GM23338 (cell line): Measurements from ENCODE around the gene XPNPEP2. TPM values are rescaled to one million over a fixed set of nuclear protein-coding genes. Genes with fewer than 3 reads are reported as not detected.

ENCODE experiments used
- ATAC-seq: fragments of 200-7000 bp; cut with Tn5 transposase; 3 replicates; pipeline ENCODE4 v1.9.1; 2020
- DNase-seq: peaks from one replicate; pipeline ENCODE4 v3.0.0-alpha.2; 2015; ENCODE audit warnings: low spot score
- H2AFZ ChIP-seq: fragments of 200-600 bp; sonication (generic); 2 replicates; pipeline ENCODE4 v1.8.0; 2016; ENCODE audit warnings: antibody characterized with exemption, mild to moderate bottlenecking, moderate library complexity
- H3F3A ChIP-seq: fragments of 200-600 bp; sonication (generic); replicated peaks from 2 replicates; pipeline ENCODE4 v1.8.0; 2017; ENCODE audit warnings: antibody characterized with exemption, mixed run types, low read depth
- H3K27ac ChIP-seq: fragments of 200-600 bp; sonication (generic); 2 replicates; pipeline ENCODE4 v1.6.1; 2016; ENCODE audit warnings: low read depth
- H3K27me3 ChIP-seq: fragments of 200-600 bp; sonication (generic); 2 replicates; pipeline ENCODE4 v1.8.0; 2016; ENCODE audit warnings: mild to moderate bottlenecking, mixed run types, moderate library complexity; ENCODE audit not compliant: insufficient read depth
- H3K36me3 ChIP-seq: fragments of 200-600 bp; sonication (generic); 2 replicates; pipeline ENCODE4 v1.8.0; 2016; ENCODE audit warnings: mild to moderate bottlenecking; ENCODE audit not compliant: insufficient read depth
- H3K4me1 ChIP-seq: fragments of 200-600 bp; sonication (generic); 2 replicates; pipeline ENCODE4 v1.8.0; 2016; ENCODE audit warnings: mild to moderate bottlenecking, moderate library complexity; ENCODE audit not compliant: insufficient read depth
- H3K4me2 ChIP-seq: fragments of 200-600 bp; sonication (generic); 2 replicates; pipeline ENCODE4 v1.7.1; 2017; ENCODE audit warnings: mixed run types
- H3K4me3 ChIP-seq: fragments of 200-600 bp; sonication (generic); 2 replicates; pipeline ENCODE4 v1.6.1; 2016; ENCODE audit warnings: mixed run types
- H3K79me2 ChIP-seq: fragments of 200-600 bp; sonication (generic); replicated peaks from 2 replicates; pipeline ENCODE4 v1.8.0; 2017; ENCODE audit warnings: mild to moderate bottlenecking; ENCODE audit not compliant: insufficient read depth
- H3K9me2 ChIP-seq: fragments of 200-600 bp; sonication (generic); 2 replicates; pipeline ENCODE4 v1.8.0; 2017; ENCODE audit not compliant: insufficient read depth
- H4K20me1 ChIP-seq: fragments of 200-600 bp; sonication (generic); replicated peaks from 2 replicates; pipeline ENCODE4 v1.8.0; 2017; ENCODE audit warnings: mild to moderate bottlenecking; ENCODE audit not compliant: insufficient read depth
- H3K27ac Mint-ChIP-seq: 2 replicates; pipeline ENCODE4 v1.8.0; 2020; ENCODE audit warnings: inconsistent platforms, mild to moderate bottlenecking, moderate library complexity, mixed read lengths
- H3K27me3 Mint-ChIP-seq: 3 replicates; pipeline ENCODE4 v1.8.0; 2022; ENCODE audit warnings: low read depth, mild to moderate bottlenecking, moderate library complexity, mixed read lengths, inconsistent platforms; ENCODE audit not compliant: insufficient read depth, poor library complexity
- H3K36me3 Mint-ChIP-seq: 3 replicates; pipeline ENCODE4 v1.8.0; 2021; ENCODE audit warnings: low read depth, mild to moderate bottlenecking, inconsistent platforms, moderate library complexity, mixed read lengths
- H3K4me1 Mint-ChIP-seq: 3 replicates; pipeline ENCODE4 v1.8.0; 2020; ENCODE audit warnings: mild to moderate bottlenecking, inconsistent platforms, mixed read lengths
- H3K4me3 Mint-ChIP-seq: 3 replicates; pipeline ENCODE4 v1.8.0; 2021; ENCODE audit warnings: moderate library complexity, mild to moderate bottlenecking, inconsistent platforms, mixed read lengths
- H3K9me3 Mint-ChIP-seq: 3 replicates; pipeline ENCODE4 v1.8.0; 2020; ENCODE audit warnings: moderate library complexity, mild to moderate bottlenecking, inconsistent platforms, mixed read lengths
- CREB1 ChIP-seq: fragments of 250-450 bp; sonication (Bioruptor Pico); IDR thresholded peaks from 2 replicates; pipeline ENCODE4 v1.5.0; 2020; ENCODE audit warnings: low read depth, mild to moderate bottlenecking, moderate library complexity
- CTCF ChIP-seq, 2 experiments: fragments of 200-600 bp in 1 of 2; sonication (generic) in 1 of 2; conservative IDR thresholded peaks; 2 replicates each; pipeline versions ENCODE4 v1.5.1 to v1.6.1; 2016 to 2017; ENCODE audit warnings: antibody characterized with exemption in 2 of 2, low read depth in 2 of 2, mild to moderate bottlenecking in 2 of 2, moderate library complexity in 1 of 2
- EZH2 ChIP-seq: fragments of 200-600 bp; sonication (generic); IDR thresholded peaks from one replicate; pipeline ENCODE4 v1.8.0; 2017; ENCODE audit warnings: antibody characterized with exemption, mild to moderate bottlenecking, low read depth; ENCODE audit not compliant: unreplicated experiment
- EZH2phosphoT487 ChIP-seq: fragments of 200-600 bp; sonication (generic); IDR thresholded peaks from one replicate; pipeline ENCODE4 v1.8.1; 2018; ENCODE audit warnings: antibody characterized with exemption; ENCODE audit not compliant: unreplicated experiment
- JUNB ChIP-seq: IDR thresholded peaks from one replicate; pipeline ENCODE4 v1.6.1; 2016; ENCODE audit warnings: antibody characterized with exemption; ENCODE audit not compliant: unreplicated experiment
- POLR2AphosphoS5 ChIP-seq: IDR thresholded peaks from 2 replicates; pipeline ENCODE4 v1.6.1; 2016; ENCODE audit warnings: antibody characterized with exemption, low read depth
- STAT1 ChIP-seq: IDR thresholded peaks from one replicate; pipeline ENCODE4 v1.6.1; 2016; ENCODE audit warnings: antibody characterized with exemption; ENCODE audit not compliant: unreplicated experiment
- ZNF114 ChIP-seq: fragments of 250-450 bp; sonication (Bioruptor Pico); IDR thresholded peaks from 2 replicates; pipeline ENCODE4 v1.5.0; 2020; ENCODE audit warnings: mild to moderate bottlenecking, moderate library complexity
- ZNF331 ChIP-seq: fragments of 250-450 bp; sonication (Bioruptor Pico); IDR thresholded peaks from 2 replicates; pipeline ENCODE4 v1.5.0; 2020; ENCODE audit warnings: low read depth, mild to moderate bottlenecking, moderate library complexity
- polyA plus RNA-seq: library from polyadenylated mRNA; unstranded; fragments of >200 nt; fragmentation: Nextera tagmentation; extraction: Ambion mirVana; gene quantifications from 2 replicates; pipeline ENCODE4 v1.2.1, GENCODE V29; 2016
- total RNA-seq: library from RNA; depleted of rRNA; stranded (reverse); fragments of >200 nt; shearing (Covaris generic); gene quantifications from 2 replicates; pipeline ENCODE4 v1.2.3, GENCODE V29; 2014
- TF ChIP-seq, protein P1 (sequence below): IDR thresholded peaks from 2 replicates; pipeline ENCODE4 v1.6.1; 2016; ENCODE audit warnings: antibody characterized with exemption
- TF ChIP-seq, protein P2 (sequence below): IDR thresholded peaks from one replicate; pipeline ENCODE4 v1.6.1; 2018; ENCODE audit warnings: antibody characterized with exemption; ENCODE audit not compliant: unreplicated experiment

XPNPEP2 gene
- total and polyA plus RNA-seq, 2 experiments from 2014 or later: not detected

DNA sequence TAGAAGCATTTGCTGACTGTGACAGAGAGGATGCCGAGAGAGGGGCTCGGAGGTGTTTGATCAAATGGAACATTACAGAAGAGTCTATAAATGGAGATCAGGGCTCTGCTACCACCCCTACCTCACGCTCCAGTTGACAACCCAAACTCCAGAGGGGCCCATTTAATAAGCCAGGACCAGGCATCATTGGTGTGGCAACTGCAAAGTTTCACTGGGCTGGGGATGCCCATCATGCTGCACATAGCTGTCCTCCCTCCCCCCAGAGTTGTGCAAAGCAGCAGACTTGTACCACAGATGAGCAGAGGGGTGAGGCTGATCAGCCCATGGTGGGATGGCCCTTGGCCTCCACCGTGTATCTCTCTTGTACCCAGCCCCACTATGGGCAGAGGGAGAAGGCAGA, 38.2 kb upstream of the XPNPEP2 start (continued):
- TF ChIP-seq, protein P1, sequence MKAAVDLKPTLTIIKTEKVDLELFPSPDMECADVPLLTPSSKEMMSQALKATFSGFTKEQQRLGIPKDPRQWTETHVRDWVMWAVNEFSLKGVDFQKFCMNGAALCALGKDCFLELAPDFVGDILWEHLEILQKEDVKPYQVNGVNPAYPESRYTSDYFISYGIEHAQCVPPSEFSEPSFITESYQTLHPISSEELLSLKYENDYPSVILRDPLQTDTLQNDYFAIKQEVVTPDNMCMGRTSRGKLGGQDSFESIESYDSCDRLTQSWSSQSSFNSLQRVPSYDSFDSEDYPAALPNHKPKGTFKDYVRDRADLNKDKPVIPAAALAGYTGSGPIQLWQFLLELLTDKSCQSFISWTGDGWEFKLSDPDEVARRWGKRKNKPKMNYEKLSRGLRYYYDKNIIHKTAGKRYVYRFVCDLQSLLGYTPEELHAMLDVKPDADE: no peak
- TF ChIP-seq STAT1: no peak

DNA sequence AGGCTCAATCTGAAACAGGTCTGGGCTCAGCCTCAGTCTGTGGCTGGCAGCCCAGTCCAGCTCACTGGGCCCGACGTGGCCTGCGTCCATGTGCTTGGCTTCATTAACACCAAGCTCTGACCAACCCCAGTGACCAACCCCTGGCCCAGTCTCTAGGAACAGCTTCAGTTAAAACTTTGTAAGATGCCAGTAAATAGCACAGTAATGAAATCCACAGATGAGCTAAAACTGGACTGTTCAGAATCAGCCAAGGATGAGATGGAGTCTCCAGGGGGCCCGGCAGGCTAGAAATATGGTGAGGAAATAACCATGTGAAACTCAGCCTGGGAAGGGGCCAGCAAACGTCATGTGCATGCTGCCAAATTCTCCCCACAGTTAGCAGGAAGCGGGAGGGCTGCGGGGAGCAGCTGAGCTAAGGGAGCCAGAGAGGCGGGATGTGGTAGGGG, 37.1 kb upstream of the XPNPEP2 start:
- Mint-ChIP-seq H3K4me3 (no peak overlapping the region), H3K27me3 (peaks cover 2% of the 10 kb centered on the region), H3K27ac (no peak overlapping the region), H3K9me3 (no peaks in the 10 kb centered on the region), H3K4me1 (peaks cover 21% of the 10 kb centered on the region; the same call in 2 of the 3 replicates), H3K36me3 (no peaks in the 10 kb centered on the region)
- Histone ChIP-seq H3K4me3 (no peak overlapping the region), H3K27ac (no peak overlapping the region), H3K79me2 (no peaks in the 10 kb centered on the region), H3K36me3 (no peaks in the 10 kb centered on the region), H3F3A (no peaks in the 10 kb centered on the region), H4K20me1 (no peaks in the 10 kb centered on the region), H3K4me2 (no peak overlapping the region), H3K9me2 (no peaks in the 10 kb centered on the region), H3K27me3 (no peaks in the 10 kb centered on the region), H3K4me1 (peaks cover 5% of the 10 kb centered on the region; the same call in 1 of the 2 replicates), H2AFZ (no peak overlapping the region)
- DNase-seq (no peak), ATAC-seq (no peak)
- TF ChIP-seq CTCF (conservative IDR thresholded peaks at IDR 0.05; ENCODE audit: low read depth in 2 of 2) (no peak), JUNB (no peak), EZH2 (no peak), ZNF114 (CRISPR knock-in tag) (no peak), POLR2AphosphoS5 (no peak), EZH2phosphoT487 (no peak), CREB1 (CRISPR knock-in tag) (no peak), ZNF331 (CRISPR knock-in tag) (no peak), STAT1 (no peak)
- TF ChIP-seq, protein P2, sequence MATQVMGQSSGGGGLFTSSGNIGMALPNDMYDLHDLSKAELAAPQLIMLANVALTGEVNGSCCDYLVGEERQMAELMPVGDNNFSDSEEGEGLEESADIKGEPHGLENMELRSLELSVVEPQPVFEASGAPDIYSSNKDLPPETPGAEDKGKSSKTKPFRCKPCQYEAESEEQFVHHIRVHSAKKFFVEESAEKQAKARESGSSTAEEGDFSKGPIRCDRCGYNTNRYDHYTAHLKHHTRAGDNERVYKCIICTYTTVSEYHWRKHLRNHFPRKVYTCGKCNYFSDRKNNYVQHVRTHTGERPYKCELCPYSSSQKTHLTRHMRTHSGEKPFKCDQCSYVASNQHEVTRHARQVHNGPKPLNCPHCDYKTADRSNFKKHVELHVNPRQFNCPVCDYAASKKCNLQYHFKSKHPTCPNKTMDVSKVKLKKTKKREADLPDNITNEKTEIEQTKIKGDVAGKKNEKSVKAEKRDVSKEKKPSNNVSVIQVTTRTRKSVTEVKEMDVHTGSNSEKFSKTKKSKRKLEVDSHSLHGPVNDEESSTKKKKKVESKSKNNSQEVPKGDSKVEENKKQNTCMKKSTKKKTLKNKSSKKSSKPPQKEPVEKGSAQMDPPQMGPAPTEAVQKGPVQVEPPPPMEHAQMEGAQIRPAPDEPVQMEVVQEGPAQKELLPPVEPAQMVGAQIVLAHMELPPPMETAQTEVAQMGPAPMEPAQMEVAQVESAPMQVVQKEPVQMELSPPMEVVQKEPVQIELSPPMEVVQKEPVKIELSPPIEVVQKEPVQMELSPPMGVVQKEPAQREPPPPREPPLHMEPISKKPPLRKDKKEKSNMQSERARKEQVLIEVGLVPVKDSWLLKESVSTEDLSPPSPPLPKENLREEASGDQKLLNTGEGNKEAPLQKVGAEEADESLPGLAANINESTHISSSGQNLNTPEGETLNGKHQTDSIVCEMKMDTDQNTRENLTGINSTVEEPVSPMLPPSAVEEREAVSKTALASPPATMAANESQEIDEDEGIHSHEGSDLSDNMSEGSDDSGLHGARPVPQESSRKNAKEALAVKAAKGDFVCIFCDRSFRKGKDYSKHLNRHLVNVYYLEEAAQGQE: no peak
- TF ChIP-seq, protein P1: no peak
